Loucy (cell line): ENCODE results near the gene BICD1.

ENCODE experiments used
- H2AFZ ChIP-seq: fragments of 200-600 bp; sonication (generic); 2 replicates; pipeline ENCODE4 v1.6.0; 2016; ENCODE audit warnings: antibody characterized with exemption, mild to moderate bottlenecking, low read length, moderate library complexity
- H3F3A ChIP-seq: fragments of 200-600 bp; 2 replicates; pipeline ENCODE4 v1.6.0; 2016; ENCODE audit warnings: antibody characterized with exemption, low read depth, mild to moderate bottlenecking
- H3K27me3 ChIP-seq: fragments of 200-600 bp; sonication (generic); 2 replicates; pipeline ENCODE4 v1.6.1; 2014; ENCODE audit warnings: low read length, mild to moderate bottlenecking; ENCODE audit not compliant: insufficient read depth, poor library complexity, severe bottlenecking
- H3K36me3 ChIP-seq: fragments of 200-600 bp; sonication (generic); 2 replicates; pipeline ENCODE4 v1.6.1; 2016; ENCODE audit warnings: low read length; ENCODE audit not compliant: insufficient read depth
- H3K4me1 ChIP-seq: fragments of 200-600 bp; sonication (generic); 2 replicates; pipeline ENCODE4 v1.5.1; 2014; ENCODE audit warnings: low read length, mild to moderate bottlenecking; ENCODE audit not compliant: insufficient read depth, poor library complexity, severe bottlenecking
- H3K4me2 ChIP-seq: fragments of 200-600 bp; sonication (generic); 2 replicates; pipeline ENCODE4 v1.6.0; 2014; ENCODE audit warnings: antibody characterized with exemption, low read length, low read depth, mild to moderate bottlenecking; ENCODE audit not compliant: poor library complexity, severe bottlenecking
- H3K4me3 ChIP-seq: fragments of 200-600 bp; sonication (generic); 2 replicates; pipeline ENCODE4 v1.5.1; 2014; ENCODE audit warnings: low read length, mild to moderate bottlenecking, mixed read lengths; ENCODE audit not compliant: poor library complexity, severe bottlenecking
- H3K79me2 ChIP-seq: fragments of 200-600 bp; sonication (generic); 2 replicates; pipeline ENCODE4 v1.6.1; 2014; ENCODE audit warnings: low read length; ENCODE audit not compliant: insufficient read depth
- H3K9ac ChIP-seq: fragments of 200-600 bp; sonication (generic); 2 replicates; pipeline ENCODE4 v1.6.0; 2014; ENCODE audit warnings: mild to moderate bottlenecking, low read depth, low read length, moderate library complexity; ENCODE audit not compliant: poor library complexity, severe bottlenecking
- H3K9me2 ChIP-seq: fragments of 200-600 bp; sonication (generic); replicated peaks from 2 replicates; pipeline ENCODE4 v1.6.1; 2016; ENCODE audit warnings: low read depth, low read length, mixed read lengths
- H3K9me3 ChIP-seq: fragments of 200-600 bp; sonication (generic); 2 replicates; pipeline ENCODE4 v1.6.1; 2014; ENCODE audit warnings: mild to moderate bottlenecking, antibody characterized with exemption, low read length, low read depth; ENCODE audit not compliant: insufficient read depth
- H4K20me1 ChIP-seq: fragments of 200-600 bp; sonication (generic); 2 replicates; pipeline ENCODE4 v1.6.0; 2014; ENCODE audit warnings: antibody characterized with exemption, low read length, mild to moderate bottlenecking; ENCODE audit not compliant: insufficient read depth, poor library complexity, severe bottlenecking
- CTCF ChIP-seq: fragments of 200-600 bp; sonication (generic); conservative IDR thresholded peaks from 2 replicates; pipeline ENCODE4 v1.5.1; 2014; ENCODE audit warnings: mild to moderate bottlenecking, antibody characterized with exemption, low read length
- EZH2phosphoT487 ChIP-seq: fragments of 200-600 bp; IDR thresholded peaks from 2 replicates; pipeline ENCODE4 v1.6.1; 2018; ENCODE audit warnings: antibody characterized with exemption, mild to moderate bottlenecking, moderate library complexity, borderline replicate concordance

The BICD1 gene

GRCh38 chr12:32400866-32401265 is 294.2 kb downstream of the BICD1 start:
- no peaks in the 10 kb centered on the region for H3K9me2 ChIP-seq
- no peak overlapping the region for H3K4me3 ChIP-seq
- H3K4me2 ChIP-seq, result no peak overlapping the region

GRCh38 chr12:32402170-32402569 is 295.5 kb downstream of the BICD1 start:
- Histone ChIP-seq H3K4me1 (no peaks in the 10 kb centered on the region), H3K79me2 (no peaks in the 10 kb centered on the region), H3K9me2 (no peaks in the 10 kb centered on the region), H3K4me3 (no peak overlapping the region), H2AFZ (no peak overlapping the region), H3K4me2 (no peak overlapping the region), H3K27me3 (no peaks in the 10 kb centered on the region), H3K9ac (no peak overlapping the region), H4K20me1 (no peaks in the 10 kb centered on the region), H3K9me3 (no peaks in the 10 kb centered on the region), H3K36me3 (no peaks in the 10 kb centered on the region), H3F3A (no peaks in the 10 kb centered on the region)
- TF ChIP-seq EZH2phosphoT487 (no peak), CTCF (no peak)

More at GRCh38 chr12:32400866-32401265, 294.2 kb downstream of the BICD1 start:
- Histone ChIP-seq H3K36me3 (no peaks in the 10 kb centered on the region), H3K4me1 (no peaks in the 10 kb centered on the region), H2AFZ (no peak overlapping the region), H3K79me2 (no peaks in the 10 kb centered on the region), H3K9me3 (no peaks in the 10 kb centered on the region), H3K9ac (no peak overlapping the region), H4K20me1 (no peaks in the 10 kb centered on the region), H3K27me3 (no peaks in the 10 kb centered on the region), H3F3A (no peaks in the 10 kb centered on the region)
- TF ChIP-seq EZH2phosphoT487, result no peak
- TF ChIP-seq CTCF, result no peak

GRCh38 chr12:32402946-32403345 is 296.3 kb downstream of the BICD1 start:
- Histone ChIP-seq H3K9ac (no peak overlapping the region), H3K79me2 (no peaks in the 10 kb centered on the region), H3F3A (no peaks in the 10 kb centered on the region), H2AFZ (no peak overlapping the region), H3K36me3 (no peaks in the 10 kb centered on the region), H3K4me3 (no peak overlapping the region), H3K9me3 (no peaks in the 10 kb centered on the region), H3K9me2 (no peaks in the 10 kb centered on the region), H3K4me2 (no peak overlapping the region), H3K4me1 (no peaks in the 10 kb centered on the region), H4K20me1 (no peaks in the 10 kb centered on the region), H3K27me3 (no peaks in the 10 kb centered on the region)
- TF ChIP-seq EZH2phosphoT487 (no peak), CTCF (no peak)
